Stimulated activated CD4-positive, alpha-beta T cell treated with anti-CD3 and anti-CD28 coated beads, TNF-alpha, amount 100 ng/mL, for 1 hour (primary cell): ENCODE results near the gene CNTNAP5.

Experiments used
- DNase-seq, 3 donors: peaks; one replicate each; pipeline ENCODE4 v3.0.0-alpha.2; 2020; ENCODE audit warnings: low read depth in 3 of 3, low spot score in 1 of 3

CNTNAP5 gene

DNA sequence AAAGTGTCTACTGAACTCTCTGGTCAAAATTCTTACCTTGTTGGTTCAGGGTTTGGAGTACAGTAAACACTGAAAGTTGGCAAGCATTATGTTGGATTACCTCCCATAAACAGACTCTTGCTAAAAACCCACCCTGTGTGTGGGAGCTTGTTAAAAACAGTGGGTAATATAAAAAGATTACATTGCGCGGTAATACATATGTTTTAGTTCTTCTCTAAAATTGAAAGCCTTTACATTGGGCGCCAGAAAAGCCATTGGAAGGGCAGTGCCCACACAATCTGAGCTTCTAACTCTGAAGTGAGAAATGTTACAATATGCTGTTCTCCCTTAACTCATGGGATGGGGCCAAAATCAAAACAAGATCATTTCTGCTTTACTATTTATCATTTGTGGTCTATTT, 510.7 kb downstream of the CNTNAP5 start:
- no peak for DNase-seq

- DNase-seq, result no peak
Observed at GRCh38 chr2:124536591-124536990, 511.5 kb downstream of the CNTNAP5 start.

GRCh38 chr2:124538549-124538948, 513.5 kb downstream of the CNTNAP5 start:
- DNase-seq, result no peak

- DNase-seq, result no peak
Observed at GRCh38 chr2:124540805-124541204, 515.7 kb downstream of the CNTNAP5 start.

- no peak for DNase-seq
Observed at GRCh38 chr2:124542932-124543640, 518.0 kb downstream of the CNTNAP5 start.

- no peak for DNase-seq
Observed at GRCh38 chr2:124547700-124548099, 522.6 kb downstream of the CNTNAP5 start.

DNA sequence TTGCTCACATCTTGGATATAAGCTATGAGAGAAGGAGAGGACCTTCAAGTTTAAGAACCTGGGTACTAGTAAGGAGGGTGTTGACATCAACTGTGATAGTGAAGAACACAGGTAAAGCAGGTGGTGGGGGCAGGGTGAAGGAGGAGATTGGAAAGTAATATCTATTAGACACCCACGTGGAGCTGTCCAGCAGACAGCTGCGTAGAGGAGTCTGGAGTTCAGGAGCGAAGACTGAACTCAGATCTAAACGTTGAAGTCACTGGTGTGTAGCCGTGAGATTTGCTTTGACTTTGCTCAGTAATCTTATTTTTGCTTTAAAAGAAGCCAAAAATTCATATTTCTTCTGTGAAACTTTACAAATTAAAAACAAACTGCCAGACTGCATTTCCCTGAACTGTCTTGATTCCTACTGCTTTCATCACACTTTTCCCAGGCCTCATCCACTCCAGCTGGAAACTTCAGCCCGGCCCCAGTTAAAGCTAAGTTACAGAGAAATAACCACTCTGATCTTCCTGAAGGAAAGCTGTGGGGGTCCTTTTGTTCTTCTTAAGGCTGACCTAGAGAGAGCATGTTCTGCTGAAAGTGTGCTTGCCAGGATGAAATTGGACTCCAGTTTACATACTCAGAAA, 533.3 kb downstream of the CNTNAP5 start:
- DNase-seq, result no peak

- DNase-seq, result no peak
Observed at GRCh38 chr2:124559236-124559635, 534.1 kb downstream of the CNTNAP5 start.

DNA sequence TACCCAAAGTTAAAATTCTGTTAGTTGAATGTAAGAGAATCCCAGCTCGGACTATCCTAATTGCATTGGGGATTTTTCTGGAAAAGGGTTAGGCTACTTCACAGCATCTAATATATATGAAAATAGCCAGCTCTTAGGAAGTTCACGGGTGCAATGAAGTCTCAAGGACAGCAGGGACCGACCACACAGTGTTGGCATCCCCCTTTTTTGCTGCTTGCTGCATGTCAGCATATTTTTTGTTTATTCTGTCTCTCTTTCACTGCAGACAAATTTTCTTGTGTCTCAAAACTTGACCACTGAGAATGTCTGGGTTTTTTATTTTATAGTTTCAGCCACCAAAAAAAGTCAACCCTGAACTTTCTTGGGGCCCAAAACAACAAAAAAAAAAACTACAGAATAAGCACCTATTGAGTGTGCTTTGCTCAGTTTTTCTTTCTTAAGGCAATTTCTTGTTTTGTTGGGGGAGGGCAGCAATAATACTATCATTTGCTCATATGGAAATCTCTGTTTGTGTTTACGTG, 535.6 kb downstream of the CNTNAP5 start:
- DNase-seq, result no peak

DNA sequence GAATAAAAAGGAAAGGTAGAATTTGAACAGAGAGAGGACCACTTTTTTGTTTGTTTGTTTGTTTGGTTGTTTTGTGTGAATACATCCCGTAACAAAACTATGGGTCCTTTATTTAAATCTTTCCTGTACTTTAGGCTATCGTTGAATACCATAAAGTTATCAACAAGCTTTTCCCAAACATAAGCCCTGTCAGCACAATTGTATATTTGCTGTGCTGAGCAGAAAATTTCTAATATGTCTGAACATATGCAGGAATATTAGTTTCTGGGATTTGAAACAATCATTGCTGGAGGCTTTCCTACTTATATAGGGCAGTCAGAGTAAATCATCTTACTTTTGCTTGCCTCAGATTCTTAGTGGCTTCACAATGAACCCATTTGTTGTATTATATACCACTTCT, 536.4 kb downstream of the CNTNAP5 start:
- DNase-seq, result no peak

GRCh38 chr2:124563426-124563825, 538.3 kb downstream of the CNTNAP5 start:
- no peak for DNase-seq

GRCh38 chr2:124566518-124566970, 541.5 kb downstream of the CNTNAP5 start:
- DNase-seq, result no peak

- DNase-seq, result no peak
Observed at GRCh38 chr2:124570872-124571271, 545.8 kb downstream of the CNTNAP5 start.

DNA sequence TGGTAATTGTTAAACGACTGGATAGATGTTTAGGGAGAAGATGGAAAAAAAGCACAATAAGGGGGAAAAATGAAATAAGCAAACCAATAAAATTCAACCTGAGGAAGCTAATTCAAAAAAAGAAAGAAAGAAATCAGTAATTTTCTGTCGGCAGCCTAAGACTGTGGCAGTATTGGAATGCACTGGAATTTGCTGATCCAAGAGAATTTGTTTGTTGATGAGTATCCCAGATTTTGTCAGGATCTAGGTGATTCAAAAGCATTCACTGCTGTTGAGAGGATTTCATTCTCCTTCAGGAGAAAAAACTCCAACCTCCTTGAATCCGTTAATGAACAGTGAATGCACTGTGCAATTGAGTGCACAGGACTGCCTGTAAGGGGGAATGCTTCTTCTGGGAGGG, 546.7 kb downstream of the CNTNAP5 start:
- no peak for DNase-seq

DNA sequence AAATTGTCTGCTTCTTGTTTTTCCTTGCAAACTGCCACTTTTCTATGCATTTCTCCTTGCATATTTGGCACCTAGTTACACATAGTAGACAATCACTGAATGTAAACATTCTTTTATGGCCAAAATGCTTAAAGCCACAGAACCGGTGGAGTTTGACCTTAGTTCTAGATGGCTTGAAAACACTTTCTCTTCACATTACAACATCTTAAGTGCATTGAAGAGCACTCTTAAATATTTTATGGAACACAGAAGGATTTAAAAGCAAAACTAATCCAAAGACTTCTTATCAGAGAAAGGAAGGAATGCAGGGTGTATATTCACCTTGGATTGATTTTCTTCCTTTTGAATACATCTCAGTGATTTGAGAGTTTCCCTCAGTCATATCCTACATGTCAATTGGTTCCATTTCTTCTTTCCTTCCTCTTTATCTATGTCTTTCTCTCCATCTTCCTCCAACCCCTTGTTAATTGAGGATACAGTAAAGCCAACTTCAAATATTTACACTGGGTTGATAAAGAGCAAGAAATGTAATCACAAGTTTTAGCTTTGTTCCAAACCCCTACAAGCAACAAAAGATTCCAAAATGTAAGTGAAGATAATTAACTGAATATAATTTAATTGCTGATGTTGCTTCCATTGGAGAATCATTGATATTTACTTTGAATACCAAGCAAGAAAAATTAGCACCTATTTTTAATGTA, 548.0 kb downstream of the CNTNAP5 start:
- no peak for DNase-seq

- DNase-seq, result no peak
Observed at GRCh38 chr2:124575497-124575896, 550.4 kb downstream of the CNTNAP5 start.

- DNase-seq, result no peak
Observed at GRCh38 chr2:124580263-124580662, 555.2 kb downstream of the CNTNAP5 start.

GRCh38 chr2:124582387-124582786, 557.3 kb downstream of the CNTNAP5 start:
- DNase-seq, result no peak

- DNase-seq, result no peak
Observed at GRCh38 chr2:124584615-124585014, 559.5 kb downstream of the CNTNAP5 start.

- no peak for DNase-seq
Observed at GRCh38 chr2:124585277-124585676, 560.2 kb downstream of the CNTNAP5 start.

GRCh38 chr2:124586210-124586609, 561.1 kb downstream of the CNTNAP5 start:
- no peak for DNase-seq

DNA sequence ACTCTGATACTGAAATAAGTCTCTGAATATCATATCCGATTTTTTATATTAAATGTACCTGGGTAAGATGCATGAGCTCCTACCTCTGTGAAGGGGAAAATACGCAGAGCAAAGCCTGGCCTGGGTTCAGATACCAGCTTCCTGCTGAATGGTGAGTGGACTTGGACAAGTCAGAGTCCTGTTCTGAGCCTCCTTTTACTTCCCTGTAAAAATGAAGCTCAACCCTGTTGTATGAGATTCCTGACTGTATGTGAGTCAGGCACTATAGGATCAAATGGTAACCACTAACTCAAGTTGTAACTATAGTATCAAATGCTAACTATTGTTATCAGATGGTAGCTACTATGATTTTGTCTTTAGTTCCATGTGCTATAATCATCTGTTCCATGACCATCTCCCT, 561.7 kb downstream of the CNTNAP5 start:
- DNase-seq, result no peak
